Thyroid gland (tissue), 4 donors: ENCODE data around the gene PTPRN2. TPM values are rescaled to one million over a fixed set of nuclear protein-coding genes. Genes with fewer than 3 reads are reported as not detected.
"Not testable (repeated sequence)": the region's sequence is repeated elsewhere in the genome, so short reads cannot be mapped to it uniquely, and the experiment has no call there.

Experiments used
- DNase-seq, 2 donors: peaks; one replicate each; pipeline ENCODE4 v3.0.0-alpha.2; 2019
- H3K27ac ChIP-seq, 3 donors: fragments of 200-600 bp; sonication (generic); 1 replicate in 2 of 3; 2 replicates in 1 of 3; pipeline ENCODE4 v1.5.1; 2016 to 2019; ENCODE audit warnings: mild to moderate bottlenecking in 1 of 3, moderate library complexity in 1 of 3
- H3K27me3 ChIP-seq: fragments of 200-600 bp; sonication (generic); one replicate; pipeline ENCODE4 v1.5.1; 2019
- H3K36me3 ChIP-seq, 2 donors: fragments of 200-600 bp; sonication (generic); one replicate each; pipeline ENCODE4 v1.5.1; 2016 to 2019
- H3K4me1 ChIP-seq, 2 donors: fragments of 200-600 bp; sonication (generic); one replicate each; pipeline ENCODE4 v1.5.1; 2017 to 2019
- H3K4me3 ChIP-seq, 3 donors: fragments of 200-600 bp; sonication (generic); replicated peaks in 1 of 3; 1 replicate in 2 of 3; 2 replicates in 1 of 3; pipeline ENCODE4 v1.5.1; 2016; ENCODE audit warnings: mild to moderate bottlenecking in 1 of 3
- H3K9me3 ChIP-seq: fragments of 200-600 bp; sonication (generic); one replicate; pipeline ENCODE4 v1.5.1; 2017
- POLR2A ChIP-seq, 2 donors: fragments of 450-650 bp; IDR thresholded peaks; one replicate each; pipeline ENCODE4 v1.6.1; 2017; ENCODE audit warnings: antibody characterized with exemption in 2 of 2, mild to moderate bottlenecking in 2 of 2, moderate library complexity in 1 of 2
- WGBS, 2 donors: methylation state at CpG; one replicate each; pipeline ENCODE4 v1.1.5; 2017; 5-methylcytosine and 5-hydroxymethylcytosine counted together
- intact Hi-C: fragments of 100-400 bp; cut with DNase I; formaldehyde crosslinking; loops from one replicate; pipeline ENCODE4 v1.15.1; 2023
- total RNA-seq, 4 donors: library from RNA; depleted of rRNA; stranded (reverse); fragments of >200 nt; gene quantifications; one replicate each; pipeline ENCODE4 v1.2.3, GENCODE V29; 2016
- TF ChIP-seq, protein P1 (sequence below), 6 experiments: fragments of 200-600 bp in 3 of 6; fragments of 450-650 bp in 3 of 6; sonication (generic) in 3 of 6; IDR thresholded peaks; one replicate each; pipeline ENCODE4 v1.5.1; 2016 to 2019; ENCODE audit warnings: antibody characterized with exemption in 6 of 6, mild to moderate bottlenecking in 2 of 6, inconsistent platforms in 1 of 6, moderate library complexity in 1 of 6

PTPRN2 gene
- total RNA-seq, 4 donors from 2014 or later: 4.2 to 9.9 (median 7.7) TPM

DNA sequence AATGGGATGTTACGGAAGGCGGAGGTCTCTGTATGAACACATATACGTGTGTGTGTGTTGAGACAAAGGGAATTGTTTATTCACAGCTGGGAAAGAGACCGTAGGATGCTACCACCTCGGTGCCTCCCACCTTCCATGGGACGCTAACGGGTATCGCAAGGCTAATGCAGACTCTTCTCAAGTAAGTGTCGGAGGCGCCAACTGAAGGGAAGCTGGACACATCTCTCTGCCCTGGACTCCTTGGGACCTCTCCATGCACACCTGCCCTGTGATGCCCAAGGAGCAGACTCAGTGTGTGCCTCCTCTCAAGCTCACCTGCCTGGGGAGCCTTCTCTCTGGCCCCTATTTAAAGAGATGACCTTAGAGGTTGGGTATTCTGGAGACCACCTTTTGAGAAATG, 1020.0 kb downstream of the PTPRN2 start:
- Histone ChIP-seq H3K4me3 (no peak overlapping the region), H3K27ac (no peak overlapping the region), H3K4me1 (peaks cover 5 to 13% of the 10 kb centered on the region in 2 donors), H3K27me3 (no peaks in the 10 kb centered on the region), H3K36me3 (no peaks in the 10 kb centered on the region), H3K9me3 (no peaks in the 10 kb centered on the region)
- intact Hi-C loops: no loop called here
- TF ChIP-seq, protein P1, sequence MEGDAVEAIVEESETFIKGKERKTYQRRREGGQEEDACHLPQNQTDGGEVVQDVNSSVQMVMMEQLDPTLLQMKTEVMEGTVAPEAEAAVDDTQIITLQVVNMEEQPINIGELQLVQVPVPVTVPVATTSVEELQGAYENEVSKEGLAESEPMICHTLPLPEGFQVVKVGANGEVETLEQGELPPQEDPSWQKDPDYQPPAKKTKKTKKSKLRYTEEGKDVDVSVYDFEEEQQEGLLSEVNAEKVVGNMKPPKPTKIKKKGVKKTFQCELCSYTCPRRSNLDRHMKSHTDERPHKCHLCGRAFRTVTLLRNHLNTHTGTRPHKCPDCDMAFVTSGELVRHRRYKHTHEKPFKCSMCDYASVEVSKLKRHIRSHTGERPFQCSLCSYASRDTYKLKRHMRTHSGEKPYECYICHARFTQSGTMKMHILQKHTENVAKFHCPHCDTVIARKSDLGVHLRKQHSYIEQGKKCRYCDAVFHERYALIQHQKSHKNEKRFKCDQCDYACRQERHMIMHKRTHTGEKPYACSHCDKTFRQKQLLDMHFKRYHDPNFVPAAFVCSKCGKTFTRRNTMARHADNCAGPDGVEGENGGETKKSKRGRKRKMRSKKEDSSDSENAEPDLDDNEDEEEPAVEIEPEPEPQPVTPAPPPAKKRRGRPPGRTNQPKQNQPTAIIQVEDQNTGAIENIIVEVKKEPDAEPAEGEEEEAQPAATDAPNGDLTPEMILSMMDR (IDR thresholded peaks at IDR 0.05): no peak
- TF ChIP-seq POLR2A (IDR thresholded peaks at IDR 0.05): no peak
- DNase-seq: no peak
- WGBS, 2 donors: 94 to 97% methylated on average over 10 of the region's 10 CpGs

DNA sequence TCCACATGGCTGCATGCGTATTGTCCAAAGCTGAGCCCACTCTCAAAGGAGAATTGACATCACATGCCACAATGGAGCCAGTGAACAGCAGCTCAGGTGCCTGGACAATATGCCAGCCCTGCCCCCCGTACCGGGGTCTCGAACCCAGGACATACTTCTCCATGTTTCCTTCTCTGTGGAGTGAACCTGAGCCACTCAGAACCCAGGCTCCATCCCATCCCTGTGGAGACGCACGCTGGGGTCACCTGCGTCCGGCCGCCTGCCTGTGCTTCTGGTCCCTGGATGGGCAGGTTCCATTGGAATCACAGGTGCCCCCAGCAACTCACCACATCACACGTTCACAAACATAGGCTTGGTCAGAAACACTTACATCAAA, 1021.0 kb downstream of the PTPRN2 start:
- WGBS, 2 donors: 94 to 97% methylated on average over 6 to 10 of the region's 10 CpGs
- no peak for DNase-seq

DNA sequence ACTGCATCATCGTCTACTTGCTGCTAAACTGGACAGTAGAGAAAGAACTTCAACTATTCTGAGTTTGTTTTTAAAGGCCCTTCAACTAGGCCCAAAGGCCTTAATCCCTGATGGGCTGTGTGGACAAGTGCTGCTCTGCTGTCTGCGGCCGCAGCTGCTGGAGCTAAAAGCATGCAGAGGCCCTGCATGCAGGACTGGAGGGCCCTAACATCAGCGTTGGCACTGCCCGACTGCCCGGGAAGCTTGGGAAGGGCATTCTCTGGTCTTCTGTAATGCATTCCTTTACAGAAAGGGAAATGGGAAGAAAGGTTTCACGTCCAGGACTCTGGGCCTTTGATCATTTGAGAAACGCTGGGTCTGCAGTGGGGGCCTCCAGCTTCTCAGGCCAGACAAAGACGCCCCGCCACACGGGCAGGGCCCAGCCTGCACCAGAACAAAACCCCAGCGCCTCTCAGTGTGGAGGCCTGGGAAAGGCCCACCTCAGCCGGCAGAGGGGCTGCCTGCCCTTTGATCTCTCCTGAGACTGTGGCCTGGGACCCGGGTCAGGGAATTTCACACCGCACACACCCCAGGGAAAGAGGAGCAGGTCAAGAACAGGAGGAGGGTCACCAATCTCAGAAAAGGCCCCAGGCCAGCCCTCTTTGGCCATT, 1021.5 kb downstream of the PTPRN2 start:
- intact Hi-C loops: no loop called here
- TF ChIP-seq, protein P1 (IDR thresholded peaks at IDR 0.05): no peak
- no peak for TF ChIP-seq POLR2A (IDR thresholded peaks at IDR 0.05)
- H3K4me1 ChIP-seq: peaks cover 5 to 13% of the 10 kb centered on the region in 2 donors
- no peak overlapping the region for H3K4me3 ChIP-seq
- no peaks in the 10 kb centered on the region for H3K9me3 ChIP-seq
- DNase-seq: no peak
- 85 to 87% methylated on average over 8 to 11 of the region's 15 CpGs for WGBS, 2 donors
- no peak overlapping the region for H3K27ac ChIP-seq
- no peaks in the 10 kb centered on the region for H3K27me3 ChIP-seq
- no peaks in the 10 kb centered on the region for H3K36me3 ChIP-seq

More for the DNA sequence above, 1021.0 kb downstream of the PTPRN2 start:
- no peaks in the 10 kb centered on the region for H3K9me3 ChIP-seq
- no peak overlapping the region for H3K27ac ChIP-seq
- H3K4me1 ChIP-seq: peaks cover 5 to 13% of the 10 kb centered on the region in 2 donors
- intact Hi-C loops: no loop called here
- no peaks in the 10 kb centered on the region for H3K27me3 ChIP-seq
- H3K4me3 ChIP-seq: no peak overlapping the region
- TF ChIP-seq, protein P1 (IDR thresholded peaks at IDR 0.05): no peak
- TF ChIP-seq POLR2A (IDR thresholded peaks at IDR 0.05): no peak
- no peaks in the 10 kb centered on the region for H3K36me3 ChIP-seq

DNA sequence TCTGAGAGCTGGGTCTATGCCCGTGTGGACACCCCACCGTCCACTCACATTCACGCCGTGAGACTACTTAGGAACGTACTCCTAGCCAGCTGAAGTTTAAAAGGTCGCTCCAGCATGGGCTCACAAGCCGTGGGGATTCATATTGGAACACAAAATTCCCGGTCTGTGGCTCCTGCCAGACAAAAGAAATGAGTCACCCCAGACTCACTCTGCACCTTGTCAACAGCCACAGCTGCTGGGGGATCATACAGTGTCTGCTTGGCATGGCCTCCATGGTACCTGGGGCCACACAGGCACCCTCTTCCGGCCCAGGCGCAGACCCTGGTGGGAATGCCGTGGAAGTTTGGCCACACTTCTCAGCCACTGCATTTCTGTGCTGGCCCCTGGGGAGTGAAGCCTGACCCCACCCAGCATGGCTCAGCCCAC, 1022.4 kb downstream of the PTPRN2 start:
- WGBS, 2 donors: 93 to 94% methylated on average over 11 of the region's 11 CpGs
- Histone ChIP-seq H3K4me3 (no peak overlapping the region), H3K9me3 (no peaks in the 10 kb centered on the region), H3K27ac (no peak overlapping the region), H3K36me3 (no peaks in the 10 kb centered on the region), H3K4me1 (peaks cover 5 to 13% of the 10 kb centered on the region in 2 donors), H3K27me3 (no peaks in the 10 kb centered on the region)
- TF ChIP-seq POLR2A (IDR thresholded peaks at IDR 0.05): no peak
- TF ChIP-seq, protein P1 (IDR thresholded peaks at IDR 0.05): no peak
- DNase-seq: no peak
- intact Hi-C loops: no loop called here

DNA sequence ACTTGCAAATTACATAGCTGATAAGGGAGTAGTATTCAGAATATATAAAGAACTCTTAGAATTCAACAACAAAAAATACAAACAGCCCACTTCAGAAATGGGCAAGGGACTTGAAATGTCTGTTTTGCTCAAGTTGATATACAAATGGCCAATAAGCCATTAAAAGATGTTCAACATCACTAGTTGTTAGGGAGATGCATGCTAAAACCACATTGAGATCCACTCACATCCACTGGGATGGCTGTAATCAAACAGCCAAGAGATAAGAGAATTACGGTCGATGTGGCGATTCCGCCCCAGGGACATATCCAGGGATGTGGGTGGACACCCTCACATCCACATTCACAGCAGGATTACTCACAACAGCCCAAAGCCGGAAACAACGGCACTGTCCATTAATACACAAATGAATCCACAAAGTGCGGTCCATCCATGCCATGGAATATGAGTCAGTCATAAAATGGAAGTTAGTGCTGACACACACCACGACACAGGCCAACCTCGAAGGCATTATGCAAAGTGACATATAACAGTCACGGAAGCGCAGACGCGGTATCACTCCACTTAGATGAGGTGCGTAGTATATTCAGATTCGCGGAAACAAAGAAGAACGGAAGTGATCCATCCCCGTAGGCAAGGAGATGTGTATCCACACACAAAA, 1023.0 kb downstream of the PTPRN2 start:
- H3K36me3 ChIP-seq: no peaks in the 10 kb centered on the region
- 91 to 95% methylated on average over 18 of the region's 18 CpGs for WGBS, 2 donors
- intact Hi-C loops: no loop called here
- no peaks in the 10 kb centered on the region for H3K27me3 ChIP-seq
- H3K9me3 ChIP-seq: no peaks in the 10 kb centered on the region
- DNase-seq: no peak
- H3K4me3 ChIP-seq: no peak overlapping the region
- peak overlapping the region in 1 of 3 donors; percentile 2 for H3K27ac ChIP-seq
- TF ChIP-seq, protein P1 (IDR thresholded peaks at IDR 0.05): no peak
- no peak for TF ChIP-seq POLR2A (IDR thresholded peaks at IDR 0.05)
- peaks cover 5 to 13% of the 10 kb centered on the region in 2 donors for H3K4me1 ChIP-seq

DNA sequence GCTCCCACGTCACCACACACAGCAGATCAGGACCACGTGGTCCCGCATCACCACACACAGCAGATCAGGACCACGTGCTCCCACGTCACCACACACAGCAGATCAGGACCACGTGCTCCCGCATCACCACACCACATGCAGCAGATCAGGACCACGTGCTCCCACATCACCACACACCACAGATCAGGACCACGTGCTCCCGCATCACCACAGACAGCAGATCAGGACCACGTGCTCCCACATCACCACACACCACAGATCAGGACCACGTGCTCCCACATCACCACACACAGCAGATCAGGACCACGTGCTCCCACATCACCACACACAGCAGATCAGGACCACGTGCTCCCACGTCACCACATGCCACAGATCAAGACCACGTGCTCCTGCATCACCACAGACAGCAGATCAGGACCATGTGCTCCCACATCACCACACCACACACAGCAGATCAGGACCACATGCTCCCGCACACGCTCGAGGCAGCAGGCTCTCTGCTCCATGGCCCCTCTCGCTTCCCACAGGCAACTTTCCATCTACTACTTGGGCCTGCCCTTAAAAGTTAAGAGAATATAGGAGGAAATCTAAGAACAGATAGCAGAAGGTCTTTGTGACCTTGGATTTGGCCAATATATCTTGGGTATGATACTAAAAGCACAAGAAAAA, 1024.0 kb downstream of the PTPRN2 start:
- H3K9me3 ChIP-seq, DNase-seq, H3K4me1 ChIP-seq, H3K4me3 ChIP-seq, H3K27ac ChIP-seq, H3K27me3 ChIP-seq, intact Hi-C loops, H3K36me3 ChIP-seq: not testable (repeated sequence)
- 88 to 91% methylated on average over 18 to 19 of the region's 20 CpGs for WGBS, 2 donors
